BJ (cell line): ENCODE results near the gene UNC80. TPM values are rescaled to one million over a fixed set of nuclear protein-coding genes. Genes with fewer than 3 reads are reported as not detected.

Source experiments
- CTCF ChIA-PET: fragments of 350-600 bp; formaldehyde crosslinking; extraction: SDS; loops from one replicate; lab custom pipeline; 2021; ENCODE audit warnings: antibody characterized with exemption, inconsistent platforms; lab: Yijun Ruan, JAX
- POLR2A ChIA-PET: fragments of 300-600 bp; sonication (Branson Sonifier 250); formaldehyde crosslinking; extraction: SDS; loops from one replicate; lab custom pipeline; 2021; ENCODE audit warnings: antibody characterized with exemption; lab: Charles Lee
- DNase-seq: peaks from one replicate; pipeline ENCODE4 v3.0.0-alpha.2; 2011; ENCODE audit warnings: low read depth
- H3K27me3 ChIP-seq: 2 replicates; pipeline ENCODE4 v1.6.0; 2011; ENCODE audit warnings: low read length; ENCODE audit not compliant: control insufficient read depth, insufficient read depth
- H3K36me3 ChIP-seq: 2 replicates; pipeline ENCODE4 v1.5.1; 2011; ENCODE audit warnings: low read length; ENCODE audit not compliant: control insufficient read depth, insufficient read depth
- H3K4me3 ChIP-seq: 2 replicates; pipeline ENCODE4 v1.5.1; 2011; ENCODE audit warnings: low read depth, mild to moderate bottlenecking, control low read depth, low read length
- polyA plus RNA-seq: library from polyadenylated mRNA; depleted of rRNA; stranded (reverse); fragments of >200 nt; gene quantifications from 2 replicates; pipeline ENCODE4 v1.2.3, GENCODE V29; 2011
- TF ChIP-seq, protein P1 (sequence below): IDR thresholded peaks from 2 replicates; pipeline ENCODE4 v1.5.1; 2011; ENCODE audit warnings: low read depth, mild to moderate bottlenecking, control low read depth, inconsistent platforms, low read length, moderate library complexity; ENCODE audit not compliant: insufficient read depth

The UNC80 gene
- polyA plus RNA-seq, 1 experiment, result not detected

DNA sequence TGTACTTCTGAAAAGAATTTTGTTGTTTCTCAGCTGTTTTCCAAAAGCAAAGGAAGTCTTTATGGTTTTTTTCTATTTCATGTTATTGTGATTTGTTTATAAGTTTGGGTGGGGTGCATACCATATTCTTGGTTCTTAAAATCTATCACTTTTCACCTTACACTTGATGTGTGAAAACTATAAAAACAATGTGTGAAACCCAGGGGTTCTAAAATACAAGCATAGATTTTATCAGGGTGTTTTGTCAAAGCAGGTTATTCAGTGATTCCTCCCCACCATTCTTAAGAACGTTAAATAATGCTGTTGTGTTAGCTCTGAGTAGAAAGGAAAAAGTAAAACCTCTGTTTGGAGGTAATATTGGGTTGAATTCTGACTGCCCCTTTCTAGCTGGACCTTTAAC, 248.5 kb downstream of the UNC80 start:
- no peak for DNase-seq
- Histone ChIP-seq H3K36me3 (no peaks in the 10 kb centered on the region; the same call in none of the 2 replicates), H3K27me3 (no peaks in the 10 kb centered on the region), H3K4me3 (no peak overlapping the region)
- TF ChIP-seq, protein P1, sequence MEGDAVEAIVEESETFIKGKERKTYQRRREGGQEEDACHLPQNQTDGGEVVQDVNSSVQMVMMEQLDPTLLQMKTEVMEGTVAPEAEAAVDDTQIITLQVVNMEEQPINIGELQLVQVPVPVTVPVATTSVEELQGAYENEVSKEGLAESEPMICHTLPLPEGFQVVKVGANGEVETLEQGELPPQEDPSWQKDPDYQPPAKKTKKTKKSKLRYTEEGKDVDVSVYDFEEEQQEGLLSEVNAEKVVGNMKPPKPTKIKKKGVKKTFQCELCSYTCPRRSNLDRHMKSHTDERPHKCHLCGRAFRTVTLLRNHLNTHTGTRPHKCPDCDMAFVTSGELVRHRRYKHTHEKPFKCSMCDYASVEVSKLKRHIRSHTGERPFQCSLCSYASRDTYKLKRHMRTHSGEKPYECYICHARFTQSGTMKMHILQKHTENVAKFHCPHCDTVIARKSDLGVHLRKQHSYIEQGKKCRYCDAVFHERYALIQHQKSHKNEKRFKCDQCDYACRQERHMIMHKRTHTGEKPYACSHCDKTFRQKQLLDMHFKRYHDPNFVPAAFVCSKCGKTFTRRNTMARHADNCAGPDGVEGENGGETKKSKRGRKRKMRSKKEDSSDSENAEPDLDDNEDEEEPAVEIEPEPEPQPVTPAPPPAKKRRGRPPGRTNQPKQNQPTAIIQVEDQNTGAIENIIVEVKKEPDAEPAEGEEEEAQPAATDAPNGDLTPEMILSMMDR, result no peak
- CTCF ChIA-PET, result interaction anchor here (1.0 kb wide), 1 partner anchor 10 kb away, joined by 4 read pairs; no protein-coding TSS in a partner anchor
- POLR2A ChIA-PET, result no interaction called here

DNA sequence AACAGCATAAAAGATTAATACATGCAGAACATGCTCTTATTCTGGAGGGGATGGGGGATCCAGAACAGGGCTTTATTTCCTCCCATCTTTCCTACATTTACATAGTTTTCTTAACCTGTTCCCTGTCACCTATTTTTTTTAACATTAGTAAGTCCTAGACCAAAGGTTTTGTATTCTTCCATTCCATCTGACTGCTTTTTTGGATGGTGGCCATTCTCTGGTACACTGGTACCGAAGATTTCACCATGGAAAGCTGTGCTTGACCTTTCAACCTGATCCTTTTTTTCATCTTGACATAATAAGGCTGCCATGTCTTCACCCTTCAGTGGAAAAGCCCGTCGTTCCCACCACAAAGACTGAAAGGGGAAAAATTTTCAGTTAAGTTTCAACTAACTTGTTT, 251.2 kb downstream of the UNC80 start:
- H3K27me3 ChIP-seq, result no peaks in the 10 kb centered on the region
- TF ChIP-seq, protein P1, result no peak
- no peak for DNase-seq
- no peaks in the 10 kb centered on the region; the same call in 1 of the 2 replicates for H3K36me3 ChIP-seq
- CTCF ChIA-PET, result no interaction called here
- H3K4me3 ChIP-seq, result no peak overlapping the region
- POLR2A ChIA-PET, result no interaction called here

DNA sequence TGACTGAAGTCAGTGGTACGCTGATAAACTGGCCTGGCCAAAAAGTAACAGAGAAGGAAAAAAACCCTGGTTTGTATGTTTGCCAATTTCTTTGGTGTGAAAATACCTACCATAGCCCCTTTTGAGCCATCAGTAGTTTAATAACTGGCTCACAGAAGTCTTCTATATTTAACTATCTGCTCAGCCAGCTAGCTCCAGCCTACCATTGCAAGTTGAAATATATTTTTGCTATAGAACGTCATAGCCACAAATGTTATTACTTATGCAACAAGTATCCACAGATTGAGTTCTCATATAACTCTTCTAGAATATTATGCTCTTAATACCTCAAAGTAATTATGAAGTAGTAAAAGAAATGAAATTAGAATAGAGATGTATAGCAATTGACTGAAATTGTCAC, 256.0 kb downstream of the UNC80 start:
- no peak overlapping the region for H3K4me3 ChIP-seq
- no peaks in the 10 kb centered on the region for H3K27me3 ChIP-seq
- CTCF ChIA-PET, result no interaction called here
- H3K36me3 ChIP-seq, result peaks cover 3% of the 10 kb centered on the region; the same call in 1 of the 2 replicates
- TF ChIP-seq, protein P1, result no peak
- POLR2A ChIA-PET, result no interaction called here
- no peak for DNase-seq

DNA sequence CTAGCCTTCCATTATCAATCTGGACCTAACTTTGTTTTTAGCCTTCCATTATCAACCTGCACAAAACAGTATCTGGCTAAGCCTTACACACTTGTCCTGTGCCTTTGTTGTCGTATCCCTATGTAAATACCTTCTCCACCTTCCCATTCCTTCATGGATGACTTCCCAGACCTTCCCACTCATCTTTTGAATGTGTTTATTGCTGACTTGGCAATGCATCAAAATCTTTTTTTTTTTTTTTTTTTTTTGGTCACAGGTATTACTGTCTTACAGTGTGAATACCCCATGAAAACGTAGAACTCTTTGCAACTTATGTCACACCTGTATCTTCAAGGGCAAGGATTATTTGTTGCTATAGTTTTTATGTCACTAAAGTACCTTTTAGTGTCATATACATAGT, 256.5 kb downstream of the UNC80 start:
- CTCF ChIA-PET, result no interaction called here

DNA sequence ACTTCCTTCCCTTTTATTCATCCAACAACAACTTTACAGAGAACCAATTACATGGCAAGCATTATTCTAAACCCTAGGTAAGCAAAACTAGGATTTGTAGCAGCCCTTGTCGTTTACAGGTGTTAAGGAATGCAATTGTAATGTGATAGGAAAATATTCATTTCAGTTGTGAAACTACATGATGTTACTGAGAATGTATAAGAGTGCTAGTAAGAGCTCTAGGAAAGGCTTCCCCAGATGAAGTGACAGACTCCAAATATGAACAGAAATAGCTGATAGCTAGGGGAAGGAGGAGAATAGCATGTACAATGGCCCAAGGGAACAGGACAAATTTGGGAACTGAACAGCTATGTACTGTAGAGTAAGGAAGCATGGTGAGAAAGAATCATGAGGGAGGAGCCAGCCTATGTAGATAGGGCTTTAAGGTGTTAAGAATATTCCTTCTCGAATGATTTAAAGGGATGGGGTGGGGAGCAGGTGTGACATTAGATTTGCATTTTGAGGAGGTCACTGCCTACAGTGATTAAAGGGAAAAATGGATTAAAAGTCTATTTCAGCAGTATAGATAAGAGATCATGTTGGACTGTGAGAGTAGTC, 262.6 kb downstream of the UNC80 start:
- Histone ChIP-seq H3K36me3 (no peaks in the 10 kb centered on the region), H3K27me3 (no peaks in the 10 kb centered on the region), H3K4me3 (no peak overlapping the region)
- CTCF ChIA-PET, result interaction anchor here (0.8 kb wide), 1 partner anchor 22 kb away, joined by 4 read pairs; no protein-coding TSS in a partner anchor
- TF ChIP-seq, protein P1, result no peak
- no peak for DNase-seq
- POLR2A ChIA-PET, result no interaction called here

More for the DNA sequence above, 256.5 kb downstream of the UNC80 start:
- TF ChIP-seq, protein P1, result no peak
- no peak for DNase-seq
- POLR2A ChIA-PET, result no interaction called here
- Histone ChIP-seq H3K4me3 (no peak overlapping the region), H3K27me3 (no peaks in the 10 kb centered on the region), H3K36me3 (peaks cover 3% of the 10 kb centered on the region; the same call in 1 of the 2 replicates)
